ENCODE data around the gene RPAP3. TPM values are rescaled to one million over a fixed set of nuclear protein-coding genes. Genes with fewer than 3 reads are reported as not detected.

The RPAP3 gene
- total RNA-seq, 4 donors from 2014 or later: 6.8 to 13.0 (median 7.9) TPM

- DNase-seq (ENCODE audit: low spot score in 2 of 2): no peak
- TF ChIP-seq CTCF (IDR thresholded peaks at IDR 0.05) (no peak), POLR2A (IDR thresholded peaks at IDR 0.05) (no peak)
- intact Hi-C loops (cut with DNase I; ENCODE audit: low total_unique reads): no loop called here
Observed at GRCh38 chr12:47710278-47710677, 4.4 kb upstream of the RPAP3 start.

GRCh38 chr12:47709671-47710070 is 3.8 kb upstream of the RPAP3 start:
- intact Hi-C loops (cut with DNase I; ENCODE audit: low total_unique reads): no loop called here
- H3K4me3 ChIP-seq (ENCODE audit: low read depth, poor library complexity, severe bottlenecking): no peak overlapping the region
- no peak for TF ChIP-seq POLR2A (IDR thresholded peaks at IDR 0.05)
- TF ChIP-seq CTCF (IDR thresholded peaks at IDR 0.05): no peak
- DNase-seq (ENCODE audit: low spot score in 2 of 2): no peak
- 82 to 83% methylated on average over 2 of the region's 2 CpGs for WGBS, 2 donors

More at GRCh38 chr12:47710278-47710677, 4.4 kb upstream of the RPAP3 start:
- no peak overlapping the region for H3K4me3 ChIP-seq (ENCODE audit: low read depth, poor library complexity, severe bottlenecking)

- TF ChIP-seq CTCF (IDR thresholded peaks at IDR 0.05) (no peak), POLR2A (IDR thresholded peaks at IDR 0.05) (no peak)
- WGBS, 2 donors: 83 to 88% methylated on average over 4 of the region's 4 CpGs
- intact Hi-C loops (cut with DNase I; ENCODE audit: low total_unique reads): no loop called here
- DNase-seq (ENCODE audit: low spot score in 2 of 2): no peak
- H3K4me3 ChIP-seq (ENCODE audit: low read depth, poor library complexity, severe bottlenecking): no peak overlapping the region
Observed at GRCh38 chr12:47709237-47709636, 3.4 kb upstream of the RPAP3 start.

- TF ChIP-seq POLR2A (IDR thresholded peaks at IDR 0.05): no peak
- no peak for TF ChIP-seq CTCF (IDR thresholded peaks at IDR 0.05)
- H3K4me3 ChIP-seq (ENCODE audit: low read depth, poor library complexity, severe bottlenecking): no peak overlapping the region
- WGBS, 2 donors: 45 to 57% methylated on average over 5 of the region's 5 CpGs
- intact Hi-C loops (cut with DNase I; ENCODE audit: low total_unique reads): no loop called here
- no peak for DNase-seq (ENCODE audit: low spot score in 2 of 2)
Observed at GRCh38 chr12:47707905-47708543, 2.2 kb upstream of the RPAP3 start.

GRCh38 chr12:47707355-47707754 is 1.5 kb upstream of the RPAP3 start:
- no peak overlapping the region for H3K4me3 ChIP-seq (ENCODE audit: low read depth, poor library complexity, severe bottlenecking)
- no peak for DNase-seq (ENCODE audit: low spot score in 2 of 2)
- intact Hi-C loops (cut with DNase I; ENCODE audit: low total_unique reads): no loop called here
- no peak for TF ChIP-seq POLR2A (IDR thresholded peaks at IDR 0.05)

GRCh38 chr12:47705229-47705565 is 633 bp downstream of the RPAP3 start:
- no peak for DNase-seq (ENCODE audit: low spot score in 2 of 2)
- peak overlapping the region; percentile 58 for H3K4me3 ChIP-seq (ENCODE audit: low read depth, poor library complexity, severe bottlenecking)
- WGBS, 2 donors: 1% methylated on average over 9 of the region's 9 CpGs
- no peak for TF ChIP-seq POLR2A (IDR thresholded peaks at IDR 0.05)
- TF ChIP-seq CTCF (IDR thresholded peaks at IDR 0.05): no peak
- intact Hi-C loops (cut with DNase I; ENCODE audit: low total_unique reads): no loop called here
